Islet precursor cell (in vitro differentiated cells): ENCODE measurements around the gene ZNF445.

Experiments
- DNase-seq: peaks from one replicate; pipeline ENCODE4 v3.0.0-alpha.2; 2018

ZNF445 gene

GRCh38 chr3:44396200-44397171 lies 81.0 kb downstream of the ZNF445 start:
- DNase-seq = no peak

GRCh38 chr3:44395714-44396113 lies 81.8 kb downstream of the ZNF445 start:
- DNase-seq = no peak

- no peak for DNase-seq
Observed at GRCh38 chr3:44392489-44392888, 85.0 kb downstream of the ZNF445 start.

GRCh38 chr3:44387404-44387803 lies 90.1 kb downstream of the ZNF445 start:
- DNase-seq = no peak
